ENCODE results near the gene CNTN1. TPM values are rescaled to one million over a fixed set of nuclear protein-coding genes. Genes with fewer than 3 reads are reported as not detected.
A peak's percentile ranks its signal among the peaks of the same experiment; 100 is the strongest.

Gene CNTN1
- total RNA-seq, 4 donors from 2014 or later = 64.1 to 193 (median 92.4) TPM

GRCh38 chr12:41092115-41092514, 399.9 kb downstream of the CNTN1 start:
- WGBS, 2 donors (ENCODE audit: low coverage in 1 of 2) = 33 to 45% methylated on average over 1 of the region's 1 CpG
- no peak for ATAC-seq
- Histone ChIP-seq H3K27ac (no peak overlapping the region), H3K4me3 (no peak overlapping the region), H3K4me1 (no peaks in the 10 kb centered on the region), H3K36me3 (no peaks in the 10 kb centered on the region), H3K27me3 (no peaks in the 10 kb centered on the region), H3K9me3 (no peaks in the 10 kb centered on the region)
- no peak for TF ChIP-seq POLR2AphosphoS5 (IDR thresholded peaks at IDR 0.05)
- no peak for TF ChIP-seq POLR2A (IDR thresholded peaks at IDR 0.05)
- TF ChIP-seq CTCF (IDR thresholded peaks at IDR 0.05) = no peak
- no peak for TF ChIP-seq EP300 (IDR thresholded peaks at IDR 0.05)

- no peaks in the 10 kb centered on the region for H3K9me3 ChIP-seq
- H3K27ac ChIP-seq = no peak overlapping the region
- ATAC-seq = peak; percentile 77
- TF ChIP-seq CTCF (IDR thresholded peaks at IDR 0.05) = no peak
- no peak for TF ChIP-seq POLR2A (IDR thresholded peaks at IDR 0.05)
- TF ChIP-seq POLR2AphosphoS5 (IDR thresholded peaks at IDR 0.05) = no peak
- no peak for TF ChIP-seq EP300 (IDR thresholded peaks at IDR 0.05)
- H3K4me1 ChIP-seq = peaks cover 0 to 4% (median 0%) of the 10 kb centered on the region in 3 donors
- H3K27me3 ChIP-seq = no peaks in the 10 kb centered on the region
- no peak overlapping the region for H3K4me3 ChIP-seq
- WGBS, 2 donors (ENCODE audit: low coverage in 1 of 2) = 64 to 100% methylated on average over 1 of the region's 1 CpG
- no peaks in the 10 kb centered on the region for H3K36me3 ChIP-seq
Observed at GRCh38 chr12:41096797-41097196, 404.6 kb downstream of the CNTN1 start.

GRCh38 chr12:41100572-41100971, 408.3 kb downstream of the CNTN1 start:
- 57% methylated on average over 1 of the region's 1 CpG; no CpG with 5 or more reads in 1 of the 2 donors for WGBS, 2 donors (ENCODE audit: low coverage in 1 of 2)
- TF ChIP-seq POLR2A (IDR thresholded peaks at IDR 0.05) (no peak), POLR2AphosphoS5 (IDR thresholded peaks at IDR 0.05) (no peak), EP300 (IDR thresholded peaks at IDR 0.05) (no peak), CTCF (IDR thresholded peaks at IDR 0.05) (no peak)
- no peak overlapping the region for H3K4me3 ChIP-seq
- H3K4me1 ChIP-seq = peaks cover 0 to 17% (median 0%) of the 10 kb centered on the region in 3 donors
- no peak for ATAC-seq
- H3K27me3 ChIP-seq = no peaks in the 10 kb centered on the region
- no peaks in the 10 kb centered on the region for H3K9me3 ChIP-seq
- peak overlapping the region in 2 of 4 donors; percentile 9 to 26 for H3K27ac ChIP-seq
- no peaks in the 10 kb centered on the region for H3K36me3 ChIP-seq

- Histone ChIP-seq H3K27me3 (no peaks in the 10 kb centered on the region), H3K9me3 (no peaks in the 10 kb centered on the region), H3K4me3 (no peak overlapping the region), H3K27ac (peak overlapping the region in 1 of 4 donors; percentile 7), H3K36me3 (no peaks in the 10 kb centered on the region), H3K4me1 (peaks cover 0 to 17% (median 0%) of the 10 kb centered on the region in 3 donors)
- TF ChIP-seq CTCF (IDR thresholded peaks at IDR 0.05) (no peak), POLR2AphosphoS5 (IDR thresholded peaks at IDR 0.05) (peak; percentile 12)
- ATAC-seq = peak; percentile 34
Observed at GRCh38 chr12:41101806-41102205, 409.6 kb downstream of the CNTN1 start.

GRCh38 chr12:41103614-41104013, 411.4 kb downstream of the CNTN1 start:
- Histone ChIP-seq H3K4me3 (no peak overlapping the region), H3K36me3 (no peaks in the 10 kb centered on the region), H3K27me3 (no peaks in the 10 kb centered on the region), H3K4me1 (peaks cover 3 to 28% (median 3%) of the 10 kb centered on the region in 3 donors), H3K27ac (peak overlapping the region in 2 of 4 donors; percentile 21 to 48), H3K9me3 (no peaks in the 10 kb centered on the region)
- peak; percentile 48 for ATAC-seq
- WGBS, 2 donors (ENCODE audit: low coverage in 1 of 2) = 20 to 31% methylated on average over 4 of the region's 4 CpGs
- TF ChIP-seq POLR2A (IDR thresholded peaks at IDR 0.05) = no peak
- peak; percentile 39 for TF ChIP-seq POLR2AphosphoS5 (IDR thresholded peaks at IDR 0.05)
